Measurements from ENCODE around the gene SLC4A1. TPM values are rescaled to one million over a fixed set of nuclear protein-coding genes. Genes with fewer than 3 reads are reported as not detected.

The SLC4A1 gene
- total RNA-seq, 6 experiments from 2014 or later: 0.06 to 31.8 (median 1.2) TPM

DNA sequence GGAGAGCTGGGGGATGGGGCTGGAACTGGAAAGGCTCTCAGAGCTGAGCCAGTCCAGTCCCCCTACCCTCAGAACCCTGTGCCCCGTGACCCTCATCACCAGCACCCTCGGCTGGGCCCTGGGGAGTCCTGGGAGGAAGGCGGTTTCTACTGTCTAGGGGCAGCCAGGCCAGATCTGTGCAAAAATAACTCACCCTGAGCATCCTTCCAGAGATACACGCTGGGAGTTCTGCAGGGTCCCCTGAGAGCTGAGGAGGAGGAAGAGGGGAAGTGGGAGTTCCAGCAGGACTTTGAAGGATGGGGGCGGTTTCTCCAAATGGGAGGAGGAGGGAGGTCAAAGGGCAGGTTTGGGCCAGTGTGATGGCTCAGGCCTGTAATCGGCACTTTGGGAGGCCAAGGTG lies 5.0 kb upstream of the SLC4A1 start:
- DNase-seq (no peak), ATAC-seq (peak in 1 of 4 donors; percentile 28)
- Histone ChIP-seq H3K27ac (no peak overlapping the region), H3K27me3 (no peaks in the 10 kb centered on the region), H3K9me3 (no peaks in the 10 kb centered on the region), H3K4me3 (no peak overlapping the region), H3K4me1 (no peaks in the 10 kb centered on the region), H3K36me3 (no peaks in the 10 kb centered on the region)
- WGBS (ENCODE audit: insufficient coverage, low coverage, low lambda C conversion rate, missing lambda C conversion rate): 79% methylated on average over 3 of the region's 6 CpGs
- intact Hi-C loops (cut with DNase I): no loop called here
- TF ChIP-seq, protein P1, sequence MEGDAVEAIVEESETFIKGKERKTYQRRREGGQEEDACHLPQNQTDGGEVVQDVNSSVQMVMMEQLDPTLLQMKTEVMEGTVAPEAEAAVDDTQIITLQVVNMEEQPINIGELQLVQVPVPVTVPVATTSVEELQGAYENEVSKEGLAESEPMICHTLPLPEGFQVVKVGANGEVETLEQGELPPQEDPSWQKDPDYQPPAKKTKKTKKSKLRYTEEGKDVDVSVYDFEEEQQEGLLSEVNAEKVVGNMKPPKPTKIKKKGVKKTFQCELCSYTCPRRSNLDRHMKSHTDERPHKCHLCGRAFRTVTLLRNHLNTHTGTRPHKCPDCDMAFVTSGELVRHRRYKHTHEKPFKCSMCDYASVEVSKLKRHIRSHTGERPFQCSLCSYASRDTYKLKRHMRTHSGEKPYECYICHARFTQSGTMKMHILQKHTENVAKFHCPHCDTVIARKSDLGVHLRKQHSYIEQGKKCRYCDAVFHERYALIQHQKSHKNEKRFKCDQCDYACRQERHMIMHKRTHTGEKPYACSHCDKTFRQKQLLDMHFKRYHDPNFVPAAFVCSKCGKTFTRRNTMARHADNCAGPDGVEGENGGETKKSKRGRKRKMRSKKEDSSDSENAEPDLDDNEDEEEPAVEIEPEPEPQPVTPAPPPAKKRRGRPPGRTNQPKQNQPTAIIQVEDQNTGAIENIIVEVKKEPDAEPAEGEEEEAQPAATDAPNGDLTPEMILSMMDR (IDR thresholded peaks at IDR 0.05): no peak
- TF ChIP-seq POLR2A (IDR thresholded peaks at IDR 0.05): no peak

DNA sequence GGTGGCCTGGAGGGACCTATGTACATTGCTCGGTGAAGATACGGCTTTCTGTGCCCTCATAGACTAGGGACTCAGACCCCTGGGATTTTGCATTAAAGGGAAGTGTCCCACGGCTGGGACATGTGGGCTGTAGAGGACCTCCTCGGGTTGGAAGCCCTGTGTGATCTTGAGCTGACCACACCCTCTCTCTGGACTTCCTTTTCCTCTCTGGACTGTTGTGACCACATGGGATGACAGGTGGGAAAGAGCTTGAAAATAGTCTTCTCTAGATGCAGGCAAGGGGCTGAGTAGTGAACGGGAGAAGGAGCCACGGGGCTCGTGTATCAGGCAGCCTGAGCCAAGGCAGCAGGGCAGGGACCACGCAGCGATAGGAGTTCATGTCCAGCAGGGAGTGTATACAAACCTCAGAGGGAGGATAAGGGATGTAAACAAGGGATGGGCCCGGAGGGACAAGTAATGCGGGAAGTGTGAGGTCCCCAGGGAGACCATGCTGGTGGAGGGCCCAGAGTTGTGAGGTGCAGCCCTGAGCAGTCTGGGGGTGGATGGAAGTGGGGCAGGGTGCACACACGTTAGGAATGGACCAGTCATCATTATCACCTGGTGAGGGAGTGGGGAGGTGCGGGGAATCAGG lies 4.5 kb upstream of the SLC4A1 start:
- no peak for ATAC-seq

DNA sequence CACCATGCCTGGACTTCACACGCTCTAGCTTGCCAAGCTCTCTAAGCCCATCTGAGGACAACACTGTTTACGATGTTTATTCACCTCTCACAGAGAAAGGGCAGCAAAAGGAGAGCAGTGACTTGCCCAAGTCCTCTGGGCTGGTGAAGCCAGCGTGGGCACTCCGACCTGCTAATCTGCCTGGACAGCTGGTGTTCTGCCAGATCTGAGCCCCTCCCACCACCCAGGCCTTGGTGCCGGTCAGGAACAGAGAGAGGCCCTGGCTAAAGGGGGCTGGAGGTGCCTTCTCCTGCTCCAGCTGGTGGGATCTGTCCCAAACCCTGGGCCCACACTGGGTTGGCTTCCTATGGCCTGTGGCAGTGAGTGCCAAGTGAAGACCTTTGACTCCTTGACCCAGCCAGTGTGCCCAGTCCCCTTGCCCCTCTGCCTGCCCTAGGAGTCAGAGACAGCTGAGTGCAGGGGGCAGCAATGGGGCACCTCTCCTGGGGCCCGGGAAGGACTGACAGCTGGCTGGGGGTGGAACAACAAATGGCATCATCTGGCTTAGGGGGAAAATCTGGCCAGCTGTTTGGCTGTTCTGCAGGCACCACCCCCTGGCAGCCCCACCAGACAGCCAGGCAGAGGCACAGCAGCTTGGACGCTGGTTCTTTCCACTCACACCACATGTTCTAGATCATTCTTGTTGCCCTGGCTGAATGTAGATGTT lies 1.8 kb upstream of the SLC4A1 start:
- TF ChIP-seq, protein P1 (IDR thresholded peaks at IDR 0.05): no peak
- intact Hi-C loops (cut with DNase I): no loop called here
- DNase-seq (no peak), ATAC-seq (no peak)
- H3K27ac ChIP-seq: no peak overlapping the region
- no peaks in the 10 kb centered on the region for H3K27me3 ChIP-seq
- no peak overlapping the region for H3K4me3 ChIP-seq
- no peaks in the 10 kb centered on the region for H3K36me3 ChIP-seq
- 63% methylated on average over 1 of the region's 7 CpGs for whole genome bisulfite sequencing (ENCODE audit: insufficient coverage, low coverage, low lambda C conversion rate, missing lambda C conversion rate)
- H3K9me3 ChIP-seq: no peaks in the 10 kb centered on the region
- no peaks in the 10 kb centered on the region for H3K4me1 ChIP-seq

More for the DNA sequence above, 4.5 kb upstream of the SLC4A1 start:
- Histone ChIP-seq H3K27me3 (no peaks in the 10 kb centered on the region), H3K9me3 (no peaks in the 10 kb centered on the region), H3K36me3 (no peaks in the 10 kb centered on the region), H3K27ac (no peak overlapping the region), H3K4me1 (no peaks in the 10 kb centered on the region), H3K4me3 (no peak overlapping the region)
- WGBS (ENCODE audit: insufficient coverage, low coverage, low lambda C conversion rate, missing lambda C conversion rate): 55% methylated on average over 9 of the region's 13 CpGs
- no peak for DNase-seq
- intact Hi-C loops (cut with DNase I): no loop called here
- TF ChIP-seq POLR2A (IDR thresholded peaks at IDR 0.05): no peak
- TF ChIP-seq, protein P1 (IDR thresholded peaks at IDR 0.05): no peak

- Histone ChIP-seq H3K27me3 (no peaks in the 10 kb centered on the region), H3K9me3 (no peaks in the 10 kb centered on the region), H3K36me3 (no peaks in the 10 kb centered on the region), H3K4me3 (no peak overlapping the region), H3K4me1 (no peaks in the 10 kb centered on the region), H3K27ac (no peak overlapping the region)
- ATAC-seq (no peak), DNase-seq (no peak)
- intact Hi-C loops (cut with DNase I): no loop called here
- WGBS (ENCODE audit: insufficient coverage, low coverage, low lambda C conversion rate, missing lambda C conversion rate): 75% methylated on average over 4 of the region's 11 CpGs
- TF ChIP-seq, protein P1 (IDR thresholded peaks at IDR 0.05): no peak
- TF ChIP-seq POLR2A (IDR thresholded peaks at IDR 0.05): no peak
These were observed 987 bp upstream of the SLC4A1 start for GRCh38 chr17:44268709-44269534.

Data from right lobe of liver (tissue), 6 donors.